Upper lobe of right lung (tissue), 1 donor: ENCODE measurements around the gene NPAS3. TPM values are rescaled to one million over a fixed set of nuclear protein-coding genes. Genes with fewer than 3 reads are reported as not detected.

Experiments used
- ATAC-seq: fragments of 200-7000 bp; cut with Tn5 transposase; one replicate; pipeline ENCODE4 v1.9.1; 2020; ENCODE audit warnings: mild to moderate bottlenecking, moderate library complexity
- DNase-seq: peaks from one replicate; pipeline ENCODE4 v3.0.0-alpha.2; 2020
- H3K27ac ChIP-seq: fragments of 200-600 bp; one replicate; pipeline ENCODE4 v1.8.0; 2022
- H3K27me3 ChIP-seq: fragments of 200-600 bp; one replicate; pipeline ENCODE4 v1.8.0; 2022; ENCODE audit warnings: mild to moderate bottlenecking
- H3K36me3 ChIP-seq: fragments of 200-600 bp; one replicate; pipeline ENCODE4 v1.8.0; 2022
- H3K4me1 ChIP-seq: fragments of 200-600 bp; one replicate; pipeline ENCODE4 v1.8.0; 2022
- H3K4me3 ChIP-seq: fragments of 200-600 bp; one replicate; pipeline ENCODE4 v1.8.0; 2022; ENCODE audit warnings: mild to moderate bottlenecking
- H3K9me3 ChIP-seq: fragments of 200-600 bp; one replicate; pipeline ENCODE4 v1.8.0; 2022
- intact Hi-C: fragments of 100-400 bp; cut with DNase I; formaldehyde crosslinking; loops from one replicate; pipeline ENCODE4 v1.11.0; 2022
- total RNA-seq: library from RNA; stranded (reverse); fragmentation: NEBNext Ultra II Directional; extraction: Animal tissue kit (Norgen Biotek cat#: 25700); gene quantifications from one replicate; pipeline ENCODE4 v1.2.1, GENCODE V29; 2021
- TF ChIP-seq, protein P1 (sequence below): fragments of 200-600 bp; IDR thresholded peaks from one replicate; pipeline ENCODE4 v1.8.0; 2022; ENCODE audit warnings: antibody characterized with exemption
- donor health status: DM: no; HTN: yes; CAD: no; lungs with severe emphysema.

Gene NPAS3
- total RNA-seq, 1 donor from 2014 or later = 1.2 TPM

DNA sequence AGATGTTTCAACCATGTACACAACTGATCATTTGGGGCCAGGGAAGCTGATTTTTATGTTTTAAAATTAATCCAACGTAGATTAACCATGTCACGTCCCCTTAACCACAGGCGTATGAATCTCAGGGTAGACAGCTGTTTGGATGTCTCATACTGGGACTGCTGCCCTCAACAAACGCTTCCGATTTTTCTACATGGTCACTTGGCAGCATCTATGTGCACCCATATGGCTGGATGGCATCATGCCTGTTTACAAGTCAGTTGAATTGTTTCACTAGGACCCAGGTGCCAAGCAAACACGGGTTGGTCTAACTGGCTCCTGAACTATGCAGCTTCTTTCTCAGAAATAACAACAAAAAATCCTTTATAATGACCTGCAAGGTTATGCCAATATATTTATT is 393.8 kb downstream of the NPAS3 start:
- Histone ChIP-seq H3K9me3 (peaks cover 6% of the 10 kb centered on the region), H3K4me3 (no peak overlapping the region), H3K36me3 (no peaks in the 10 kb centered on the region), H3K4me1 (no peaks in the 10 kb centered on the region), H3K27me3 (no peaks in the 10 kb centered on the region), H3K27ac (no peak overlapping the region)
- TF ChIP-seq, protein P1, sequence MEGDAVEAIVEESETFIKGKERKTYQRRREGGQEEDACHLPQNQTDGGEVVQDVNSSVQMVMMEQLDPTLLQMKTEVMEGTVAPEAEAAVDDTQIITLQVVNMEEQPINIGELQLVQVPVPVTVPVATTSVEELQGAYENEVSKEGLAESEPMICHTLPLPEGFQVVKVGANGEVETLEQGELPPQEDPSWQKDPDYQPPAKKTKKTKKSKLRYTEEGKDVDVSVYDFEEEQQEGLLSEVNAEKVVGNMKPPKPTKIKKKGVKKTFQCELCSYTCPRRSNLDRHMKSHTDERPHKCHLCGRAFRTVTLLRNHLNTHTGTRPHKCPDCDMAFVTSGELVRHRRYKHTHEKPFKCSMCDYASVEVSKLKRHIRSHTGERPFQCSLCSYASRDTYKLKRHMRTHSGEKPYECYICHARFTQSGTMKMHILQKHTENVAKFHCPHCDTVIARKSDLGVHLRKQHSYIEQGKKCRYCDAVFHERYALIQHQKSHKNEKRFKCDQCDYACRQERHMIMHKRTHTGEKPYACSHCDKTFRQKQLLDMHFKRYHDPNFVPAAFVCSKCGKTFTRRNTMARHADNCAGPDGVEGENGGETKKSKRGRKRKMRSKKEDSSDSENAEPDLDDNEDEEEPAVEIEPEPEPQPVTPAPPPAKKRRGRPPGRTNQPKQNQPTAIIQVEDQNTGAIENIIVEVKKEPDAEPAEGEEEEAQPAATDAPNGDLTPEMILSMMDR = no peak
- DNase-seq (no peak), ATAC-seq (no peak)
- intact Hi-C loops = no loop called here

DNA sequence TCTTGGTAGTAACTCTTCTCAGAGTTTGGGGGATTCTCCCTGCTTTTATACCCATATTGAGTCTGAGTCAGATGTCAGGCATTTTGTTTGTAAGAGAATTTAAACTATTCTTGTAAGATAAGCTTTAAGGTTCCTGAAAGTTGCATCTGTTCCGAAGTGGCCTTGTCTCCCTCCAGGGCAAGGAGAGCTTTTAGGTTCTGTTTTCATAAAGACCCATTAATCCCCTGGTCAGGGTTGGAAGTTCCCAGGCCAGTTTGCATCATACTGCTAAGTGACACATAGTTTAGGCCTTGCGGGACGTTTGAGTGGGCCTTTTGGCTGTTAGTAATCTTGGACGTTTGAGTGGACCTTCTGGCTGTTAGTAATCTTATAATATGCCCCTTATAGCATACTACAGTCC is 396.7 kb downstream of the NPAS3 start:
- Histone ChIP-seq H3K27me3 (no peaks in the 10 kb centered on the region), H3K27ac (no peak overlapping the region), H3K9me3 (peaks cover 6% of the 10 kb centered on the region), H3K4me1 (no peaks in the 10 kb centered on the region), H3K36me3 (no peaks in the 10 kb centered on the region), H3K4me3 (no peak overlapping the region)
- DNase-seq (no peak), ATAC-seq (no peak)
- intact Hi-C loops = no loop called here
- TF ChIP-seq, protein P1 = no peak

DNA sequence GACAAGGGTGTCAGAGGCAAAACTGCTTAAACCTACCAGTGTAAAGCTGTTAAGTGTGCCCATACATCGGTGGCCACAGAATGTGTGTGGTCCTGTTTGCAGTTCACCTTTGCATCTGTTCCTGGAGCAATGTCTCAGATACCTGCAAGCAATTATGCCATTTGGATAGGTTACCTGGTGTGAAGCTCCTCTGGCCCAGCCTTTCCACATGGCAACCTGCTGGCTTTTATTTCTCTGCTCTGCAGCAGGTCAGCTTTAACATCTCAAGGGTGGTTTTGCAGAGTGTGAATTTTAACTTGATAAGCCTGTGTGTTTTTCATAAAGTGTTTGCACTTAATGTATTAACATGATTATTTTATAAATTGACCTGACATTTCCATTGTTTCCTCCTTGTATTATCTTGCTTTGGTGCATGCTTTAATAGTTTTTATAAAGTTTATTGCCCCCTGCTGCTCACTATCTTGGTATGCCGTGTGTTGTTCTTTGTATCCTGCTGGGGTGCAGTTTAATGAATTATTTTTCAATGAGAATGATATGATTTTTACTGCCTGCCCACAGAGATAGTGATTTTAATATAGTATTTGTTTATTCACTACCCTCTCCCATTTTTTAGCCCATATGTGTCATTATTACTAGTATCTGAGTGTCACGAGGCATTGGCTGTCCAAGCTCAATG is 403.8 kb downstream of the NPAS3 start:
- no peaks in the 10 kb centered on the region for H3K9me3 ChIP-seq
- TF ChIP-seq, protein P1 = no peak
- H3K27ac ChIP-seq = no peak overlapping the region
- no peak for DNase-seq
- no peak for ATAC-seq
- no peaks in the 10 kb centered on the region for H3K4me1 ChIP-seq
- H3K4me3 ChIP-seq = no peak overlapping the region
- no peaks in the 10 kb centered on the region for H3K27me3 ChIP-seq
- no peaks in the 10 kb centered on the region for H3K36me3 ChIP-seq
- intact Hi-C loops = no loop called here

DNA sequence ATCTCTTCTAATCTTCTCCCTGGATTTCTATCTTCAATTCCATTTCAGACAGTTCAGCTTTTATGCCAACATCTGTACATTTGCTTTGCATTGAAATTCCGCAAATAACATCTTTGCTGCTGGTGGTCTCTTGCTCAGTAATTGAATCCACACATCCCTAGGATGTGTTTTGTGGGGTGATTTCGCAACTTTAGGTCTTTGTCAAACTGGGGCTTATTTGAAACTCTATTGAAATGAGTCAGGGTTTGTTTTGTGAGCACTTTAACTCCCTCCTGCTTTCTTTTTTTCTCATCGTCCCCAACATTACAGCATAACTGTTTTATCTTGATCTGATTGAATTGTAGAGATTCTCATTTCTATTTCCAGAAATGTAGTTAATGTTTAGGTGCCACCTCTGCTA is 404.3 kb downstream of the NPAS3 start:
- intact Hi-C loops = no loop called here
- no peaks in the 10 kb centered on the region for H3K4me1 ChIP-seq
- no peaks in the 10 kb centered on the region for H3K36me3 ChIP-seq
- ATAC-seq (no peak), DNase-seq (no peak)
- no peak overlapping the region for H3K4me3 ChIP-seq
- H3K27ac ChIP-seq = no peak overlapping the region
- H3K9me3 ChIP-seq = no peaks in the 10 kb centered on the region
- TF ChIP-seq, protein P1 = no peak
- no peaks in the 10 kb centered on the region for H3K27me3 ChIP-seq

DNA sequence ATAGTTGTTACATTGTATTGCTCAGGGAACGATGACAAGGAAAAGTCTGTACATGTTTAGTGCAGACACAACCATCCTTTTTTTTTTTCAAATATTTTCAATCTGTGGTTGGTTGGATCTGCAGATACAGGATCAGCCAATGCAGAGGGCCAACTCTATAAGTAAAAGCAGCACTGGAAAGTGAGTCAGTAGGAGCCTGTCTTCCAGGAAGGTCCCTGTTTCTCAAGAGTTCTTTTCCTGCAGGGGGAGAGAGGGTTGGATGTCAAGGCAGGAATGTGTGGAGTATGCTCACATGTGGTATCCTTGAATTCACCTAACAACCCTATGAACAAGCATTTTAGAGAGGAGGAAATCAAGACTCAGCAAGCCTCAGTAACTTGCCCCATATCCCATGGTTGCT is 409.1 kb downstream of the NPAS3 start:
- no peak overlapping the region for H3K4me3 ChIP-seq
- TF ChIP-seq, protein P1 = no peak
- no peak overlapping the region for H3K27ac ChIP-seq
- no peak for DNase-seq
- intact Hi-C loops = no loop called here
- no peak for ATAC-seq
- H3K4me1 ChIP-seq = no peaks in the 10 kb centered on the region
- no peaks in the 10 kb centered on the region for H3K27me3 ChIP-seq
- H3K9me3 ChIP-seq = no peaks in the 10 kb centered on the region
- H3K36me3 ChIP-seq = no peaks in the 10 kb centered on the region

DNA sequence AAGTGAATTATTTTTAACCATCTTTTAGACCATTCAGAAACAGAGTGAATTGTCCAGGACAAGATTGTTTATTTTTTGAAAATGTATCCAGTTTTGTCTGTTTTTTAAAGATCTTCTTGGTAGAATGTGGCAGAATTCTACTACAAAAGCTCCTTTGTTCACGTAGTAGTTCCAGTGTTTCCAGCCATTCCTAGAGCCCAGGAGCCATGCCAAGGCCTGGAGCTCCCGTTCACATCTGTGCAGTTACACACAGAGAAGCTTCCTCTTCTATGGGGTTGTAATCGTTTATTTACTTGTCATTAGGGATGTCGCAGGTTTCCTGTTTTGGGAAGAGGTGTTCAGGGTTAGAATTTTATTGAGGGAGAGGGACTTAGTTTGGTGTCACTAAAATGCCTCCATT is 409.8 kb downstream of the NPAS3 start:
- TF ChIP-seq, protein P1 = no peak
- no peak for ATAC-seq
- Histone ChIP-seq H3K27me3 (no peaks in the 10 kb centered on the region), H3K9me3 (no peaks in the 10 kb centered on the region), H3K4me1 (no peaks in the 10 kb centered on the region), H3K27ac (no peak overlapping the region), H3K4me3 (no peak overlapping the region), H3K36me3 (no peaks in the 10 kb centered on the region)
- intact Hi-C loops = no loop called here
- DNase-seq = no peak
